K562 (cell line): Measurements from ENCODE around the gene FUBP3. TPM values are rescaled to one million over a fixed set of nuclear protein-coding genes. Genes with fewer than 3 reads are reported as not detected.
A peak's percentile ranks its signal among the peaks of the same experiment; 100 is the strongest.

Source experiments
- ASH1L ChIP-seq: fragments of 450-650 bp; IDR thresholded peaks from 2 replicates; pipeline ENCODE4 v1.6.1; 2018; ENCODE audit warnings: borderline replicate concordance, mild to moderate bottlenecking, low read depth; ENCODE audit not compliant: partially characterized antibody
- CCAR2 ChIP-seq: fragments of 200-400 bp; formaldehyde crosslinking; IDR thresholded peaks from 2 replicates; pipeline ENCODE4 v1.6.1; 2017; ENCODE audit warnings: mild to moderate bottlenecking, low read depth, low read length
- CEBPB ChIP-seq: fragments of 450-650 bp; IDR thresholded peaks from 2 replicates; pipeline ENCODE4 v1.6.1; 2016; ENCODE audit warnings: missing genetic modification characterization, missing compliant biosample characterization
- CHAMP1 ChIP-seq: fragments of 450-650 bp; IDR thresholded peaks from 2 replicates; pipeline ENCODE4 v1.6.1; 2016; ENCODE audit warnings: mild to moderate bottlenecking
- CLOCK ChIP-seq: fragments of 250-450 bp; sonication (Bioruptor Pico); IDR thresholded peaks from 2 replicates; pipeline ENCODE4 v1.4.0; 2020; ENCODE audit warnings: mild to moderate bottlenecking, moderate library complexity, borderline replicate concordance
- E2F8 ChIP-seq: fragments of 450-650 bp; IDR thresholded peaks from 2 replicates; pipeline ENCODE4 v1.7.1; 2018; ENCODE audit warnings: mild to moderate bottlenecking, low read depth; ENCODE audit not compliant: partially characterized antibody
- ELF1 ChIP-seq: fragments of 200-800 bp; sonication (Bioruptor generic); IDR thresholded peaks from 2 replicates; pipeline ENCODE4 v1.6.1; 2016; ENCODE audit warnings: missing genetic modification characterization, missing compliant biosample characterization
- FOXO4 ChIP-seq: fragments of 450-650 bp; formaldehyde crosslinking; IDR thresholded peaks from 2 replicates; pipeline ENCODE4 v1.4.0; 2020; ENCODE audit warnings: mild to moderate bottlenecking, moderate library complexity
- GATAD2A ChIP-seq: fragments of 450-650 bp; IDR thresholded peaks from 2 replicates; pipeline ENCODE4 v1.6.1; 2017
- JUND ChIP-seq, 2 experiments: IDR thresholded peaks; 2 replicates in 1 of 2; 3 replicates in 1 of 2; pipeline ENCODE4 v1.6.1; 2011; ENCODE audit warnings: borderline replicate concordance in 2 of 2, low read depth in 2 of 2, low read length in 2 of 2, improper control_type of control experiment in 1 of 2, missing biosample characterization in 1 of 2, missing genetic modification characterization in 1 of 2, missing genetic modification reagents in 1 of 2
- MTF1 ChIP-seq: fragments of 250-450 bp; sonication (Bioruptor Pico); IDR thresholded peaks from 2 replicates; pipeline ENCODE4 v1.9.0; 2021; ENCODE audit warnings: moderate library complexity, mild to moderate bottlenecking, inconsistent platforms, borderline replicate concordance
- NCOA1 ChIP-seq: fragments of 450-650 bp; IDR thresholded peaks from 2 replicates; pipeline ENCODE4 v1.6.1; 2016; ENCODE audit warnings: low read depth
- THRA ChIP-seq: fragments of 450-650 bp; IDR thresholded peaks from 2 replicates; pipeline ENCODE4 v1.6.1; 2017; ENCODE audit warnings: mild to moderate bottlenecking, moderate library complexity
- ZBTB17 ChIP-seq: fragments of 450-650 bp; formaldehyde crosslinking; IDR thresholded peaks from 2 replicates; pipeline ENCODE4 v1.4.0; 2020; ENCODE audit warnings: mild to moderate bottlenecking
- ZNF586 ChIP-seq: fragments of 450-650 bp; formaldehyde crosslinking; conservative IDR thresholded peaks from 2 replicates; pipeline ENCODE4 v1.4.0; 2020; ENCODE audit warnings: mild to moderate bottlenecking, moderate library complexity
- polyA plus RNA-seq, 8 experiments: library from polyadenylated mRNA; depleted of rRNA in 4 of 8; stranded (reverse) in 5 of 8; unstranded in 3 of 8; fragments of >200 nt; fragmentation: Nextera tagmentation in 2 of 8; fragmentation: Illumina TruSeq in 1 of 8; extraction: Ambion mirVana in 2 of 8; extraction: Trizol in 1 of 8; gene quantifications; 2 replicates each; pipeline versions ENCODE4 v1.2.1 to v1.2.3, GENCODE V29; 2011 to 2014; ENCODE audit warnings: inconsistent platforms in 1 of 8, missing spikeins in 1 of 8
- total RNA-seq, 7 experiments: library from RNA; depleted of rRNA in 6 of 7; stranded (reverse); fragments of >200 nt in 6 of 7; fragmentation: Illumina TruSeq in 2 of 7; extraction: Trizol in 2 of 7; gene quantifications; 2 replicates each; pipeline versions ENCODE4 v1.2.1 to v1.2.3, GENCODE V29; 2011 to 2021; ENCODE audit warnings: low replicate concordance in 1 of 7

Gene FUBP3
- total and polyA plus RNA-seq, 9 of the 15 experiments (the other 6 are each of a cell fraction or from before 2014, with no cell fraction given): 3.0 to 64.0 (median 48.1) TPM

- TF ChIP-seq CHAMP1 (no peak), GATAD2A (peak; percentile 41; the same call in 1 of the 2 replicates), FOXO4 (no peak), THRA (no peak), ZNF586 (CRISPR knock-in tag) (no peak), CLOCK (CRISPR knock-in tag) (no peak), MTF1 (no peak), CEBPB (no peak), CCAR2 (no peak), ASH1L (no peak), E2F8 (no peak), NCOA1 (peak; percentile 71; the same call in 1 of the 2 replicates), JUND (IDR thresholded peaks at IDR 0.05; ENCODE audit: borderline replicate concordance, low read depth, low read length) (peak; percentile 90), JUND (tag; IDR thresholded peaks at IDR 0.05; ENCODE audit: borderline replicate concordance, low read depth, low read length) (peak; percentile 83; the same call in 2 of the 3 replicates), ELF1 (tag) (no peak), ZBTB17 (CRISPR knock-in tag) (no peak; the same call in 1 of the 2 replicates)
These were observed 43.4 kb upstream of the FUBP3 start (continued) for GRCh38 chr9:130535818-130536521.
